ENCODE data around the gene MTA1. TPM values are rescaled to one million over a fixed set of nuclear protein-coding genes. Genes with fewer than 3 reads are reported as not detected.

Gene MTA1
- total RNA-seq, 2 donors from 2014 or later, result 93.4 to 252 TPM

DNA sequence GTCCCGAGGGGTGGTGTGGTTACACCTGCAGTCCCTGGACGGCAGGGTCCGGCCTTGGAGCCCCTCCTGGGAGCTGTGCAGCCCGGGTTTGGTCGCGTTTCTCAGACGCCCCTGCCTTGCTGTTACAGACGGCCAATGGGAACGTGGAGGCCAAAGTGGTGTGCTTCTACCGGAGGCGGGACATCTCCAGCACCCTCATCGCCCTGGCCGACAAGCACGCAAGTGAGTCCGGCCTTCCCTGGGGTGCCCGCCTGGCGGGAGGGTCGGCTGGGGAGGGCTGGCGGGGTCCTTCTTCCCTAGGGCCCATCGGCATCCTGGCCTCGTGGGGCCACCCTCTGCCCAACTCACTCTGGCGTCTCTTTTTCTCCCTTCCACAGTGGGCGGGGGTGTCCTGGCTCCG, 25.7 kb downstream of the MTA1 start:
- Mint-ChIP-seq H3K9me3 (no peaks in the 10 kb centered on the region), H3K4me3 (no peak overlapping the region), H3K36me3 (no peaks in the 10 kb centered on the region), H3K27ac (no peak overlapping the region), H3K27me3 (no peaks in the 10 kb centered on the region), H3K4me1 (ENCODE audit: low read depth in 2 of 2) (peaks cover 5% of the 10 kb centered on the region in 2 donors)
- ATAC-seq, result no peak
- DNase-seq (ENCODE audit: low spot score), result no peak

DNA sequence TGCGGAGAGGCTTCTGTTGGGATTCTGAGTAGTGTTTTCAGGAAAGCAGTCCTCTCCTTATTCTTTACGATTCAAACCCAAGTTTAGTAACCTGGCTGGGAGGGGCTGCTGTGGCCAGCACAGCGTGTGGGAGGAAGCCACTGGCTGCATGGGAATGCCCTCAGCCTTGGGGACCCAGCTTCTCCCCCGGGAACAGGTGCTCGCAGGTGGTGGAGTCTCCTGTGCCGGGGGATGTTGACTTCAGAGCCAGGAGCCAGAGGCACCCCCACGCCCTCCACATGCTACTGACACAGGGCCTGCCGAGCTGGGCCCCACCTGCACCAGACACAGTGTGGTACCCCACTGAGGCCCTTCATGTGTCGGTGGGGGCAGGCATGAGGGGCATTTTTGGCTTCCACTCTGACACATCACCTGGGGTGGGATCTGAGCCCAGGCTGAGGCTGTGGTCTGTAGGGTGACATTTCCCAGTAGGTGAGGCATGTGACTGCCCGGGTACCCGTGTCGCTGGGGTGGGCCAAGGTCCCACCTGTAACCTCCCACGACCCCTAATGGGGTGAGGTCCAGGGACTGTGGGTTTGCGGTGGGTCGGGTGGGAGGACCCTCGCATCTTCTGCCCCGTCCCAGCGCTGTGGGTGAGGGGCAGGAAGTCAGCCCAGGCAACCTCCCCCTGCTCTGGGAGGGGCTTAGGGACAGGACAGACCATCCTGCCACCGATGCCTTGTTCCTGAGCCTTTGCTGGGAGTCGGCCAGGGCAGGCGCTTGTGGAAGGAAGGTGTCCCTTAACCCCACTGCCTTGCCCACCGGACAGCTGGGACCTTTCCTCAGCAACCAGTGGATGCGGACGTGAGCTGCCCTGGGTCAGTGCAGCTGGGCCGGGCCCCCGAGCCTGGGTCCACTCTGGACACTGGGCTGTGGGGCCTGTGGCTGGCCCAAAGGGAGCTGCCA, 26.5 kb downstream of the MTA1 start:
- no peak for DNase-seq (ENCODE audit: low spot score)
- H3K9me3 Mint-ChIP-seq, result no peaks in the 10 kb centered on the region
- no peak for ATAC-seq
- no peaks in the 10 kb centered on the region for H3K27me3 Mint-ChIP-seq
- no peak overlapping the region for H3K4me3 Mint-ChIP-seq
- H3K27ac Mint-ChIP-seq, result no peak overlapping the region
- peaks cover 5% of the 10 kb centered on the region in 2 donors for H3K4me1 Mint-ChIP-seq (ENCODE audit: low read depth in 2 of 2)
- H3K36me3 Mint-ChIP-seq, result no peaks in the 10 kb centered on the region

DNA sequence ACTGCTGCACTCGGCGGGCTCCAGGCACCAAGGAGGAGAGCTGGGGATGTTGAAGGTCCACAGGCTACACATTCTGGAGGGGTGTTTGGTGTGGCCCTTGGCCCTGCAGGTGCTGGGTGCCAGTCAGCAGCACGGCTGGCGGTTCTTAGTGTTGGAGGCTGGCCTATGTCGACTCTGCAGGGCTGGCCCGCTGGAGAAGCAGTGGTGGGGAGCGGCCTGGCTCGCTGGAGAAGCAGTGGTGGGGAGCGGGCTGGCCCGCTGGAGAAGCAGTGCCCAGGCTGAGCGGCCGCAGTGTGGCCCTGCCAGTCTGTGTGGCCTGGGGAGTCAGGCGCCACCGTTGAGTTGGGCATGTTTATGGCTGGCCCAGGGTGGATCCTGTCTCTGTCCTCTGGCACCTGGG, 27.3 kb downstream of the MTA1 start:
- no peaks in the 10 kb centered on the region for H3K36me3 Mint-ChIP-seq
- ATAC-seq, result no peak
- no peak overlapping the region for H3K27ac Mint-ChIP-seq
- H3K9me3 Mint-ChIP-seq, result no peaks in the 10 kb centered on the region
- DNase-seq (ENCODE audit: low spot score), result no peak
- H3K4me3 Mint-ChIP-seq, result no peak overlapping the region
- H3K4me1 Mint-ChIP-seq (ENCODE audit: low read depth in 2 of 2), result peaks cover under 1 to 2% of the 10 kb centered on the region in 2 donors
- H3K27me3 Mint-ChIP-seq, result no peaks in the 10 kb centered on the region

DNA sequence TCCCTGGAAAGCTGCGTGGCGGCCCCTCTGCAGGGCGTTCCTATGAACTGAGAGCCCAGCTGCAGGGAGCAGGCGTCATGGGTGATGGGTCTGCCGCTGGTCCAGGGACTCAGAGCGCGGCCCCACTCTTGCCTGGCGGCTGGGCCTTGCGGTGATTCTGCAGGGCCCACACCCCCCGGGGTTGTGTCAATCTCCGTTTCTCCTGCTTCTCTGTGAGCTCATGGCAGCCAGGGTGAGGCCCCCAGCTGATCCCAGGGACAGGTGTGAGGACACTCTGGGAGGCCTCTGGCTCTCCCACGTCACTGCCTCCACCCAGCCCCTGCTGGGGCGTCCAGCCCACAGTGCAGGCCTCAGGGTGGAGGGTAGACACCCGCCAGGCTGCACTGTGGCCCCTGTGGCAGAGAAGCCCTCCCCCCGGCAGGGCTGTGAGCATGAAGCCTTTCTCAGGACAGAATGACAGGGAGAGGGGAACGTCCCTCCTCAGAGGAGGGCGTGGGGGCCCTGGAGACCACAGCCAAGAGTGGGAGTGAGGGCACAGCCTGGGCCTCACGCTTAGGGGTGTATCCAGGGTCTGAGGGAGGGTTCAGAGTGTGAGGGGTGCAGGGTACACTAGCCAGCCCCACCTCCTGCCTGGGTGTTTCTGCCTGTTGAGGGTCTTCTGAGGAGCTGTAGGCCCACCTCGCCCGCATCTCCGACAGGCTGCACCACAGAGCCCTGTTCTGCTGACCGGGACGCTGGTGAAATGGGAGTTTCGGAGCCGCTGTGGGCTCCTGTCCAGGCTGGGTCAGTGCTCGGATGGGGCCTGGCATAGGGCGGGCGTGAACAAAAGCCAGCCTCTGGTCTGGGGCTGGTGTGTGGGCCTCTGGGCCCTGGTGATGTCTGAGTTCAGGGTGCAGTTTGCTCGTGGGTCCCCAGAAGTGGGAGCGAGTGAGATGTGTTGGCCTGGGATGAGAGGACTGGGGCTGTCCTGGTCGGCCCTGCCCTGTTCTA, 28.3 kb downstream of the MTA1 start:
- Mint-ChIP-seq H3K4me1 (ENCODE audit: low read depth in 2 of 2) (peaks cover 0 to 6% of the 10 kb centered on the region in 2 donors), H3K27me3 (no peaks in the 10 kb centered on the region), H3K36me3 (peaks cover 4% of the 10 kb centered on the region), H3K4me3 (no peak overlapping the region), H3K9me3 (no peaks in the 10 kb centered on the region), H3K27ac (no peak overlapping the region)
- DNase-seq (ENCODE audit: low spot score) (no peak), ATAC-seq (no peak)

DNA sequence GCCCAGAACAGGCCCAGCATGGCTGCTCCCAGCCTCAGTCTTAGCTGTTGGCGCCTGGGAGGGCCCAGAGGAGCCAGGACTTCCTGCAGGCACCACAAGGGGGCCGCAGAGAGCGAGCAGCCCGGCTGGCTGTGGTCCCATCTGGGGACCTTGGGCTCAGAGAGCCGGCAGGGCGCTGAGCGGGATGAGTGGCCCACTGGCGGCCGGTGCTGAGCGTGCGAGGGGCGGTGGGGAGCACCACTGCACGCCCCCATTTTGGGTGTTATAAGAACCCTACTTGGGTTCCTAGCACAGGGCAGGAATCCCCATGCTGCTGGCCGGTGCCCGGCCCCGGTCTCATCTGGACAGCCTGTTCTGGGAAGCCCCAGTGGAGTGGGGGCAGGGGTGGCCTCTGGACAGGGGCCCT, 29.1 kb downstream of the MTA1 start:
- H3K36me3 Mint-ChIP-seq, result peaks cover 4% of the 10 kb centered on the region
- H3K4me1 Mint-ChIP-seq (ENCODE audit: low read depth in 2 of 2), result peaks cover 0 to 8% of the 10 kb centered on the region in 2 donors
- H3K27me3 Mint-ChIP-seq, result no peaks in the 10 kb centered on the region
- peak; percentile 61 to 78 for ATAC-seq
- no peak overlapping the region for H3K27ac Mint-ChIP-seq
- no peaks in the 10 kb centered on the region for H3K9me3 Mint-ChIP-seq
- H3K4me3 Mint-ChIP-seq, result no peak overlapping the region
- DNase-seq (ENCODE audit: low spot score), result no peak

DNA sequence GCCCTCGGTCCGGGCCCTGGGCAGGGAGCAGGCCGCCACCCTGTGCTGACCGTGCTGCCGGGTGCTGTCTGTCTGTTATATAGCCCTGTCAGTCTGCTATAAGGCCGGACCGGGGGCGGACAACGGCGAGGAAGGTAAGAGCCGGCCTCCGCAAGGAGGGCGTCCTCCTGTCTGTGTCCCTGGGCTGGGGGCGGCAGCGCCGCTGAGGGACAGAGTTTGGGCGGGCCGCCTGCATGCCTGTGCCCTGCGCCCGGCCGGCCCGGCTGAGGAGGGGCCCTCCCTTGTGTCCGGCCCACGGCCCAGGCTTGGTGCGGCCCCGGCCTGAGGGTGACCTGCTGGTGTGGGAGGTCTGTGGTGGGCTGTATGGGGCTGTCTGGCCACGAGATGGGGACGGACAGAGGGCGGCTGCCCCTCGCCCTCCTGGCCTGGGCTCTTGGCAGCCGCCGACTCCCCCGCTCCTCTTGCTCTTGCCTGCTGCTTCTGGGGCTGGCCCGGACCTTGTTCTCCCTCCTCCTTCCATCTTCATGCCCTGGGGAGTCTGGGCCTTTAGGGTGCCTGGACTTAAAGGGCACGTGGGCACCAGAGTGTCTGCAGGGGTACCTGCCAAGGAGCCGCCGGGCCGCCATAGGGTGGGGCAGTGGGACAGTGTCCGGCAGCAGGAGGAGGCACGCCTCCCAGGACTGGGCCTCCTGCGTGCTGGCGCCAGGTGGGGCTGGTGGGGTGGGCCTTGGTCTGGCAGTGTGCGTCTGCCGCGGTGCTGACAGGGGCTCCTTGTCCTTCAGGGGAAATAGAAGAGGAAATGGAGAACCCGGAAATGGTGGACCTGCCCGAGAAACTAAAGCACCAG, 29.9 kb downstream of the MTA1 start:
- no peak overlapping the region for H3K27ac Mint-ChIP-seq
- peaks cover 0 to 8% of the 10 kb centered on the region in 2 donors for H3K4me1 Mint-ChIP-seq (ENCODE audit: low read depth in 2 of 2)
- no peaks in the 10 kb centered on the region for H3K9me3 Mint-ChIP-seq
- H3K4me3 Mint-ChIP-seq, result no peak overlapping the region
- peaks cover 4% of the 10 kb centered on the region for H3K36me3 Mint-ChIP-seq
- no peak for DNase-seq (ENCODE audit: low spot score)
- H3K27me3 Mint-ChIP-seq, result no peaks in the 10 kb centered on the region
- no peak for ATAC-seq

DNA sequence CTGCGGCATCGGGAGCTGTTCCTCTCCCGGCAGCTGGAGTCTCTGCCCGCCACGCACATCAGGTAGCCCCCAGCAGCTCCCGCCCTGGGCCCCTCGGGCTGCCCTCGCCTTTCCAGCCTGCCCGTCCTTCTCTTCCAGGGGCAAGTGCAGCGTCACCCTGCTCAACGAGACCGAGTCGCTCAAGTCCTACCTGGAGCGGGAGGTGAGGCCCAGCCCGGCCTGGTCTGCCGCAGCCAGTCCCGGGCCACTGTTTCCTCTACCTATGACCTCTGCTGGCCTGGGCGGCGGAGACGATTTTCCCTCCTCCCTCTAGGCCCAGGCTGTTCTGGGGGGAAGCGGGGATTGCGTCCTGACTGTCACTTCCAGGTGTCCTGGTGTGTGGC, 30.5 kb downstream of the MTA1 start:
- no peak overlapping the region for H3K4me3 Mint-ChIP-seq
- H3K9me3 Mint-ChIP-seq, result no peaks in the 10 kb centered on the region
- peaks cover 0 to 8% of the 10 kb centered on the region in 2 donors for H3K4me1 Mint-ChIP-seq (ENCODE audit: low read depth in 2 of 2)
- no peaks in the 10 kb centered on the region for H3K27me3 Mint-ChIP-seq
- peaks cover 4% of the 10 kb centered on the region for H3K36me3 Mint-ChIP-seq
- no peak for ATAC-seq
- no peak for DNase-seq (ENCODE audit: low spot score)
- no peak overlapping the region for H3K27ac Mint-ChIP-seq

DNA sequence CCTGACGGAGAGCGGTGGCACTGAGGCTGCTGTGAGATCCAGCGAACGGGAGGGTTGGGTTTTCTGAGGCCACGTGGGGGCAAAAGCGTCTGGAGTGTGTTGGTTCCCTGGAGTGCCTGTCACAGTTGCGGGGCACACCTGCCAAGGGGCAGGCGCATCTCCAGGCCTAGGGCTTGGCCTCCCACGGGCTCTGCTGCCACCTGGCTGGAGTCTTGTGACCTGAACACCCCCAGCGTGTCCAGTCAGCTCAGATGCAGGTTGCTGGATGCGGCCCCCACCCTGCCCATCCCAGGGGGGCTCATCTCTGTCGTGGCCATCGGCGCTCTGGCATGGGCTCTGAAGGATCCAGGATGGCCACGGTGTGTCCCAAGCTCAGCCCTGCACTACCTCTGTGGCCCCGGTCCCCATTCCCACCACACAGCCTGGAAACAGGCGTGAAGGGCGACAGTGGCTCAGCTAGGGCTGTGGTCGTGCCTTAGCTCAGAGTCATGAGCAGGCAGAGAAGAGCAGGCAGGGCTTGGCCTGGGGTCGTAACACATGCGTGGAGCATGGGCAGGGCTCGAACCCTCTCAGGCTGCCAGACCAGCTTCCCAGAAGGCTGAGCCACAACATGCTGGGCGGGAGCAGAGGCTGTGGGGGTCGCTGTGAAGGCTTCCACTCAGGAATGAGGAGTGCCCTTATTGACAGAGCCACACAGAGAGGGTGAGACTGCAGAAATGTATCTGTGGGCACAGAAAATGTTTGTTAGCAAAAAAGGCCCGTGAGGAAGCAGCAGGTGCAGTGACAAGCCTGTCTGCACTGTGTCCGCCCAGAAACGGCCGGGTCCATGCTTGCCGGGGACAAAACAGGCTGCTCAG, 31.5 kb downstream of the MTA1 start:
- ATAC-seq (no peak), DNase-seq (ENCODE audit: low spot score) (no peak)
- H3K4me3 Mint-ChIP-seq, result no peak overlapping the region
- H3K27me3 Mint-ChIP-seq, result no peaks in the 10 kb centered on the region
- H3K36me3 Mint-ChIP-seq, result peaks cover 4% of the 10 kb centered on the region
- peaks cover 0 to 12% of the 10 kb centered on the region in 2 donors for H3K4me1 Mint-ChIP-seq (ENCODE audit: low read depth in 2 of 2)
- H3K9me3 Mint-ChIP-seq, result no peaks in the 10 kb centered on the region
- H3K27ac Mint-ChIP-seq, result no peak overlapping the region

DNA sequence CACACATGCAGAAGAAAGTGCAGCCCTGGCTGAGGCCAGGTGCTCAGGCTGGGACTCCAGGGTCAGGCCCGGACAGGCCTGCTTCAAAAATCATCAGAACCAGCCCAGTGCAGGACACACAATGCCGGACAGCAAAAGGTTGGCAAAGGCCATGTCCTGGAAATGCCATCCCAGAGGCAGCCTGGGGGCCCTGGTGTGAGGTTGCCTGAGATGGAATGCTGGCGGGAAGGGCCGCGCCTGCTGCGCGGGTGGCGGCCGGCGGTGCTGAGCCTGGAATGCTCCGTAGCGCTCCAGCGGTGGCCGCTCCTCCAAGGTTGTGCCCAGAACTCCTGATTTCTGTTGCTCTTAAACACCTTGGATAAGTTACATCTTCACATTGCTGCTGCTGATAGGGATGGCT, 33.3 kb downstream of the MTA1 start:
- no peak overlapping the region for H3K4me3 Mint-ChIP-seq
- no peak for DNase-seq (ENCODE audit: low spot score)
- peaks cover 4% of the 10 kb centered on the region for H3K36me3 Mint-ChIP-seq
- no peaks in the 10 kb centered on the region for H3K9me3 Mint-ChIP-seq
- no peak for ATAC-seq
- H3K27me3 Mint-ChIP-seq, result no peaks in the 10 kb centered on the region
- peaks cover 0 to 10% of the 10 kb centered on the region in 2 donors for H3K4me1 Mint-ChIP-seq (ENCODE audit: low read depth in 2 of 2)
- H3K27ac Mint-ChIP-seq, result no peak overlapping the region

DNA sequence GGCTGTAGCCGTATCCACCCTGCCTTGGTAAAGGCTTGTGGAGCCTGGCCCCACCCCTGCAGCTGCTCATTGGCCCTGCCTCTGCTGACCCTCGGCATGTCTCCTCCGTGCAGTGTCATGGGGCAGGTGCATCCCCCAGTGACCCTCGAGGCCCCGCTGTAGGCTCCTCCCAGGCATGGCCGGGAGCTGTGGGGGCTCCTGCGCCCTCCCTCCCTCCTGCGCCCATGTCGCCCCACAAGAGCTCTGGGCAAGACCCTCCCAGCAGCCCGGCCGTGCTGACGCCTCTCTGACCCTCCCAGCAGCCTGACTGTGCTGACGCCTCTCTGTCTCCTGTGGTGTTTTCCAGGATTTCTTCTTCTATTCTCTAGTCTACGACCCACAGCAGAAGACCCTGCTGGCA, 34.2 kb downstream of the MTA1 start:
- Mint-ChIP-seq H3K4me3 (no peak overlapping the region), H3K9me3 (no peaks in the 10 kb centered on the region), H3K36me3 (peaks cover 4% of the 10 kb centered on the region), H3K27me3 (no peaks in the 10 kb centered on the region), H3K4me1 (ENCODE audit: low read depth in 2 of 2) (peaks cover 0 to 10% of the 10 kb centered on the region in 2 donors), H3K27ac (no peak overlapping the region)
- DNase-seq (ENCODE audit: low spot score) (no peak), ATAC-seq (no peak)

DNA sequence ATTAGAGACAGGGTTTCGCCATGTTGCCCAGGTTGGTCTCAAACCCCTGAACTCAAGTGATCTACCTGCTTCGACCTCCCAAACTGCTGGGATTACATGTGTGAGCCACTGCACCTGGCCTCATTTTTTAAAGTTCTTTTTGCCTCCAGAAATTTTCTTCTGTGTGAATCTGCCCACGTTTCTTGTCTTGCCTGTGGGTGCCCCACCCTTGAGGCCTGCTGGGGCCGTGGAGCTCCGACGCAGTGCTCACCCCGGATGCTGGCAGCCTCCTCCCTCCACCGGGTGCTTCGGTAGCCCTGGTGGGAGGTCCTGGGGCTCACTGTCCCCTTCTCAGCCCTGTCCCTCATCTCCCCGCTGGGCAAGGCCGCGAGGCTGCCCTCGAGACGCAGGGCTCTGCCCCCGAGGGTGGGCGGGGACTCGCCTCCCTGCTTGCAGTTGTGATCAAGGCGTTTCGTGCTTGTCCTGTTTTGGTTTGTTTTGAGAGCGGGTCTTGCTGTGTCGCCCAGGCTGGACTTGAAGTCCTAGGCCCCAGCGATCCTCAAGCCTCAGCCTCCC, 35.5 kb downstream of the MTA1 start:
- peaks cover 4% of the 10 kb centered on the region for H3K36me3 Mint-ChIP-seq

More for the DNA sequence above, 35.5 kb downstream of the MTA1 start:
- DNase-seq (ENCODE audit: low spot score), result no peak
- Mint-ChIP-seq H3K27me3 (no peaks in the 10 kb centered on the region), H3K4me3 (no peak overlapping the region), H3K9me3 (no peaks in the 10 kb centered on the region), H3K4me1 (ENCODE audit: low read depth in 2 of 2) (peaks cover 0 to 10% of the 10 kb centered on the region in 2 donors), H3K27ac (no peak overlapping the region)
- ATAC-seq, result no peak
